NCI-H774 (cell line): Measurements from ENCODE around the gene GAMT.
"Not testable (repeated sequence)": the region's sequence is repeated elsewhere in the genome, so short reads cannot be mapped to it uniquely, and the experiment has no call there.

Experiments used
- DNase-seq: peaks from one replicate; lab custom pipeline; 2025; lab: John Stamatoyannopoulos, UW

The GAMT gene

DNA sequence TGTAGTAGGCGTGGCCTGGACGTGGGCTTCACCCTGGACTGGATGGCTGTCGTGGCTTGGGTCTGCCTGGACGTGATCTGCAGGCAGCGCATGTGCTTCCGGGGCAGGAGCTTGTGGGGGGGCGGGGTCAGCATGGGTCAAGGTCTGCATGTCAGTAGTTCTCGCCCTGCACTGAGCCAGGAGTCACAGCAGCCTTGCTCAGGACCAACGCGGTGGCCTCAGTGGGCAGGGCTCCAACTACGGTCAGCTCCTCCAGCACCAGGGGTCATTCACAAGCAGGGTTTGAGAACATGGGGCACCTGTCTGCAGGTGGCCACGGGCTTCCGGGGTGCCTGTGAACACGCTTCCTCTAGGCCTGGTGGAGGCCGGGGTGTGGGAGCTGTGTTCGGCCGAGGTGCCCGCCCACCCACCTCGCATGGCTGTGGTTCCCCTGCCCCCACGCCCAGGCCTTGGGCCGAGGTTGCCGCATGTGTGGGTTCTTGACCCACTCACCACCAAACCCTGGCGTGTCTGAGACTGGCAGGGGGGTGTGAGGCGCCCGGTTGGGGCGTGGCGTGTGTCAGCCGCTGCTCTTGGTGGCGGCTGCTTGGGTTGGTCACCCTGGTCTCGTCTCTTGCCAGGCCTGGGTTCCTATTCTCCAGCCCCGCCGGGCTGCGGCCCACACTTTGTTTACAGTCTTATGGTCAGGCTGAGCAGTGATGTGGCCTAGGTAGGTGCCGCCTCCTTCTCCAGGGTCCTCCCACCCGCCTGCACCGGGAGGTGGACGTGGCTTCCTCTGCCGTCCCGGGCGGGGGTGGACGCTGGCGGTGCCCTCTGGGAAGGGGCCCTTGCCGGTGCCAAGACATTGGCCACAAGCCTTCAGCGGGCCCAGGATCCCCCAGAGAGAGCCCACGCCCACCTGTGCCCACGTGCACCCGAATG lies 32.0 kb upstream of the GAMT start:
- no peak for DNase-seq

DNA sequence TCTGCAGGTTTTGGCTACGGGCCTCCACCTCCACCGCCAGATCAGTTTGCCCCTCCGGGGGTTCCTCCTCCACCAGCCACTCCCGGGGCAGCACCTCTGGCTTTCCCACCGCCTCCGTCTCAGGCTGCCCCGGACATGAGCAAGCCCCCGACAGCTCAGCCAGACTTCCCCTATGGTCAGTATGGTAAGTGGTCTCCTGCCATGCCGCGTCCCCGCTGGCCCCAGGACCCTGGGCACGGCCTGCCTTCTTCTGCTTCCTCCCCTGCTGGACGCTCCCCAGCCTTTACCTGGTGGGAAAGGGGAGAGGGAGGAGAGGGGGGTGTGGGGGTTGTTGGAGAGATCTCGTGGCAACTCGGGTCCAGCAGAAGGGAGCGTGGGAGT lies 31.2 kb upstream of the GAMT start:
- no peak for DNase-seq

DNA sequence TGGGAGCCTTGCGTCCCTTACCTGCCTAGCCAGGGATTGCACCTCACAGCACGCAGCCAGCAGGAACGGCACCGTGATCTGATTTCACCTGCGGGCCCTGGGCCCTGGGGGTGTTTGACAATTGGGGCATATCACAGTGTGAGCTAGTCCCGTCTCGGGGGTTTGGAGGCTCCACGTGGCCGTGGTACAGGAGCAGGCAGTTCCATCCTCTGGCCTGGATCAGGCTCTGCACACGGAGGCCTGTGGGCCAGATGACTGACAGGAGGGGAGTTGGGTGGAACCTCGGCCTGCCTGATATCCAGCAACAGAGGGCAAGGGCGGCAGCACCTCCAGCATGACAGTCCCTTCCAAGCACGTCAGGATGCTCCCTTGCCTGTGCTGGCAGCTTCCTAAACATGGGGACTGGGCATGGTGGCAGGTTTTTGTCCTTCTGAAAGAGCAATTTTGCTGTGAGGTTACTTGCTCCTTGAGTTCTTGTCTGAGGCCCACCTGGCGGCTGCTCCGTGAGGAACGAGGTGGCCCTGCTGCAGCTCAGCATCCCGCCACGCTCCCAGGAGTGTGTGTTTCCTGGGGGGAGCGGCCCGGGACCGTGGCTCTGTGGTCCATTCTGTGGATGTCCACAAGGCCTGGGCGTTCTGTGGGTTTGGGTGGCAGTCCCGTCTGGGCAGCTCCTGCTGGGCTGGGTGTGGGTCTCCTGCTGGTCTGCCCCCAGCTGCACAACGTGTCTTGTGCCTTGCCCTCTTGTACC lies 30.6 kb upstream of the GAMT start:
- no peak for DNase-seq

DNA sequence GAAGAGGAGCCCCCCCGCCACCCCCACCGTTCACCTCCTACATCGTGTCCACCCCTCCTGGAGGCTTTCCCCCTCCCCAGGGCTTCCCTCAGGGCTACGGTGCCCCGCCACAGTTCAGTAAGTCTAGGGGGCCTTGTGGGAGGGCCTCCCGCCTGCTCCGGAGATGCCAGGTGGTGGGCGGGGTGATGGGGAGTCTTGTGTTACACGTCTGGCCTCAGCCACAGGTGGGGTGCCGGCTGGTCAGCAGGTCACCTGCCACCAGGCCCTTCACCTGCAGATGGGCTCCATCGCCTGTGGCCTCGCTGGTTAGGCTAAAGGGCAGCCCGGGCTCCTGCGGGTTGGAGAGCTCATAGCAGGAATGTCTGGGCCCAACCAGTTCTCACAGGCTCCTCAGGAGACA lies 28.9 kb upstream of the GAMT start:
- DNase-seq, result no peak

DNA sequence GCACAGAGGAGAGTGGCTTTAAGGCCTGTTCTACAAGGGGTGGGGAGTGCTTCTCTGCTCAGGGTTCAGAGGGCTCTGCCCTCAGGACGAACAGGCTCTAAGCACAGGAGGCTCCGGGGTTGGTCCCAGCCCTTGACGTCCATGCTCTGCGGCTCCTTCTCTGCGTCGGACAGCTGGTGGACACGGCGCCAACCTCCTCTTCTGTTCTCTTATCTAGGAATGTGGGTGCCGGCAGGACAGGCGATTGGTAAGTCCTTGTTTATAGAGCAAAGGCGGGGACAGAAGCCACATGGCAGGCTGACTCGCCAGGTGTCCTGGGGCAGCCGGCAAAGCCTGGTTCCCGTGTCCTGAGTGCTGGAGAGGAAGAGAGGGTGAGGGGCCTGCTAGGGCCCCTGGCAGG lies 28.4 kb upstream of the GAMT start:
- DNase-seq, result no peak

DNA sequence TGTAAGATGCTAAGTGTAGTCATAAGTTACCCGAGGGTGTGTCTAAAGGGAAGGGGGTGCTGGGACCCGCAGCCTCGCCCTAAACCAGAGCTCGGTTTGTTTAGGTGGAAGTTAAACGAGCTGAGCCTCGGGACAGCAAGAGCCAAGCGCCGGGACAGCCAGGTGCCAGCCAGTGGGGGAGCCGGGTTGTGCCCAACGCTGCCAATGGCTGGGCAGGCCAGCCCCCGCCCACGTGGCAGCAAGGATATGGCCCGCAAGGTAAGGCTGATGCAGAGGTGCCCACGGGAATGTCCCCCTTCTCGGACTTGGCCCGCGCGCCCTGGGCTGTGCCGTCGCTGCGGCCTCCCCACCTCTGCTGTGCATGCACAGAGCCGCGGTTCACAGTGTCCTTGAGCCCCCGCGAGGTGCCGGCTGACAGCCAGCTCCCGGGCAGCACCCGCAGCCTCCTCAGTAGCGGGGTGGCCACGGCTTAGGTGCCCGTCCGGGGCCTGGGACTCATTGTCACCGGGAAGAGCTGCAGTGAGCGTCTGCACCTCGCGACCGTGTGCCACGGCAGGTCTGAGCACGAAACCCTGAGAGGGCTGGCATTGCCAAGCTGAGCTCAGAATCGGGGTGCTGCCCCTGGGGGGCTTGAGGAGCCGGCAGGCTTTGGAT lies 27.5 kb upstream of the GAMT start:
- DNase-seq, result no peak

DNA sequence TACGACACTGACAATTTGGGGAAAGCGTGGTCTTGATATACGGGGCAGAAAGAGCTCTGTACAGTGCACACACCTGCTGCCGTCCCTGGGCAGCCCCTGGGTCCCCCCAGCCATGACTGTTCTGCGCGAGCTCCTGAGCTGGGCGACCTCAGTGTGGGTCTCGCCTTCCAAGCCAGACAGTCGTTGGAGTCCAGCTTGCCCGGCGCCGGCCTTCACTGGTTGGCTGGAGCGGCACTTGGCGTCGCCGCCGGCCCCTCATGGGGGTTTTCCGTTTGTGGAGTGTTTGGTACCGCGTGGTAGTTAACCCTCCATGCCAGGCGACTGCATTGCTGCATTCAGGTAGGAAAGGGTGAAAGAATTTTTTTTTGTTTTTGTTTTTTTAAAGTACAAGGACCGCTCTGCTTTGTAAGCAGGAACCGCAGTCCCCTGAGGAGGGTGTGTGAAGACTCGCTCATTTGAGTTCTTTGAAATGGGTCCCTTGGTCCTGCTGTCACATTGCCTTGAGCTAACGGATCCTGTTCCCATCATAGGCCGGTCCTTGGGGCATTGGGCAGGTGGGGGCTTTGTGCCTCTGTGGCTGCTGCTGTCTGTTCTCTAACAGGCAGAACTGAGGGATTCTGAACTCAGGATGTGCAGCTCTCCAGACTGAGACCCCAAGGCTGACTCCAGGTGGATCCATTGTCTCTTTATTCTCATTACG lies 26.0 kb upstream of the GAMT start:
- no peak for DNase-seq

DNA sequence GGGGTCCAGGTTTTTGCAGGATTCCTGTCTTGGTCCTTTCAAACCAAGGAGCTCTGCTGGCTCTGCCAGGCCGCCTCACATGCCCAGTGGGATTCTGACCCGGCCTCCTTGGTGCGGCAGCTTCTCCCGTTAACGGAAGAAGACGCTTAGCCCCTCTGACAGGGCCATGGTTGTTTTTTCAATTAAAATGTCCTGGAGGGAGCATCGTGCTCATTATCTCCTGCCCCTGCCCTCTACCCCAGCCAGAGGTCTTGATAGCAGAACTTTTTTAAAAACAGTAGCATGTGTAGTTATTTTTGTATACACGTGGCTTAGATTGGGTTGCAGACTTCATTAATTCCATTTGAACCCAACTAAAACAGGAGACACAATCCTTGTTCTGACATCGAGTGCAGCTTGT lies 25.4 kb upstream of the GAMT start:
- DNase-seq, result no peak

DNA sequence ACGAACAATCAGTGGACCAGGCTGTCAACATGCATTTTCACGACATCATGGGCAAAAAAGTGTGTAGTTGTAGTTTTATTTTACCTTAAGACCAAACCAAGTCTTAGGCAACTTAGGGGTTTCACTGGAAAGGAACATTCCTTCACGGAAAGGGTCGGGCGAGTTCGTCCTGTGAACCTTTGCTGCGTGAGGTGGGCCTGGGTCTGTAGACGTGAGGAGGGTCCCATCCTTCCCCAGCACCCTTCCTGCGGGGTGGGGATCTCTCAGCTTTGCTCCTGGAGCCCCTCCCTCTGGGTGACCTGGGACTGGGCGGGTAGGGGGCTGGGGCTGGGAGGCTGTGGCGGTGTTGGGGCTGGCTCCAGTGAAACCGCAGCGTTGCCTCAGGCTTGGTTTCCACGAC lies 24.6 kb upstream of the GAMT start:
- DNase-seq, result no peak

DNA sequence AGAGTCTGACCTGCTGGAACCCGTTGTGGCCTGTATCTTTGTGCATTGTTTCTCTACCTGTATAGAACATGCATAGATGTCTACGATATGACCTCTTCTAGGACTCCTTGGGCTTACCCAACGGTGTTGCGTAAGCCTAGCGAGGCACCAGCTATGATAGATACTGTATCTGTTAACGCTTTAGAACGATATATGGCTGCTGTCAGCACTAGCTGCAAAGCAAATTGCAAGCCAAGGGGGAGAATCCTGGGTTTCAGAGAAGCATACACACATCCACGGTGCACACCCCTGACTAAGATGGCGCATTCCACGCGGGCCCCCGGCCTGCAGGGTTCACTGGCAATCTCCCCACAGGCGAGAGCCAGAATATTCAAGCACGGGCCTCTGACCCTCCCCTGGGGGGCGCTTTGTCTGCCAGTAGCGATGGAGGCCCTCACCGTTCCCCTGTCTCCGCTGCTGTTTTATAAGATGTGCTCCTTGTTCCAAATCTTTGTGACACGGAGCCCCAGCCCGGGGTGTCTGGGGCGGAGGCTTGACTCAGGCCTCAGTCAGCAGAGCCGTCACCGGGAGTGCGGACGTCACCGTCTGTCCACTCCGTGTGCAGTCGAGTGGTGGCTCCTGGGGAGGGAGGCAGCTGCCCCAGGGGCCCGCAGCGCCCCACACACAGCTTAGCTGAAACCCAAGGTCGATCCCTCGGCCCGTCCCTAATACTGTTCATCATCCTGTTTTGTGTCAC lies 23.9 kb upstream of the GAMT start:
- DNase-seq, result no peak

DNA sequence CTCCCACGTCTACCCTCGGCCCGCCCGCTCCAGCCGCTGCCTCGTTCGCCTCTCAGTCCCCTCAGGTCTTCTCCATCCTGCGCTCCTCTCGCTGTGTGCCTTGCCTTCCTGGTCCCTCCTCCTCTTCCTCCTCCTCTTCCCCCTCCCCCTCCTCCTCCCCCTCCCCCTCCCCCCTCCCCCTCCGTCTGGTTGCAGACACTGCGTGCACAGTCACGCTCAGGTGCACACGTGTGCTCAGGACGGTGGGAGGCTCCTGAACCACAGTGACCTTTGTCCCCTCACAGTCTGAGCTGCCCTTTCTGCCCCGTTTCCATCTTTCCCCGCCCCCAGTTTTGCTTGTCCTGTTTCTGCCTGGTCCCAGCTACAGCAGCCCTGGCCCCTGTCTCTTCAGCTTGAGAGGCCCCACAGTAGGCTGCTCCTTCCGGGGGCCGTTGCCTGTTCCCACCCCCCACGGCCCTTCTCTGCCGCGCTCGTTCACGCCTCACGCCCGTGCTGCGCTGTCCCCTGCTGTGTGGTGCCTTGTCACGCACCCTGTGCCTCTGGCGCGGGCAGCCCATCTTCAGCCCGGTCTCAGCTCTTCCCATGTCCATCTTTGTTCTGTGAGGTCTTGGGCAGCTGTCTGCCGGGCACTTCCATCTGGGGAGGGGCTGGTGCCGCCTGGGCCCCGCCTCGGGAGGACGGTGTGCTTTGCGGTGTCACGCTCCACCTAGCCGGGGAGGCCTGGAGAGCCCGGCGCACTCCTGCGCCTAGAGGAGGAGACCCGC lies 23.0 kb upstream of the GAMT start:
- no peak for DNase-seq

DNA sequence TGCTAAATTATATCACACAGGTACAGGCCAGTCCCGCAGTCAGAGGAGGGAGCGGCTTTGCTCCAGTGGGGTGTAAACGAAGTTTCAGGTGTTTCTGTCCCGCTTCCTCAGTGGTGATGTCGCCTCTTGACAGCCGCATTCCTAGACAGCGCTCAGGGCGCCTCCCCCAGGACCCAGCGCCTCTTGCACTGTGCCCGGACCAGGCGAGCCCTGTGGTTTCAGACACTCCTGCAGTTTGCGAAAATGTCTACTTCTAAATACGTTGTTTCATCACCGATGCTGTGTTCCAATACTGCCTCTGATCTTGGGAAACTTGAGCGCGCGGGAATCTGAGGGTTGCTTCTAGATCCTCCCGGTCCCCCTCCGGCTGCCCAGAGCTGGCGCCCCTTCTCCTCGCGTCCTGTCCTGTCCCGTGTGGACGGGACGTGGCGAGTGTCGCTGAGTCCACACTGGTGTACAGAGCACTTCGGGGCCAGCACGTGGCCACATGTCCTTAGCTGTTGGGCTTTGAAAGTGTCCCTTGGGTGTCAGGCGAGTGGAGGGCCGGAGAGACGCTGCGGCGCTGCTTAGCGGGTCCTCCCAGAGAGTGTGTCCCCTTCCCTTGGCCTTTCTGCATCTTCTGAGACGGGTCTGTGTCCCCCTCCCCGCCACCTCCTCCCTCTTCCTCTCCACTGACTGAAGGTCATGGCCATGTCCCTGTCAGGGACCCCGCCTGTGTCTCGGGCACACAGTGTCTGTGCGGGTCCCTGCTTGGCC lies 22.3 kb upstream of the GAMT start:
- DNase-seq, result no peak

DNA sequence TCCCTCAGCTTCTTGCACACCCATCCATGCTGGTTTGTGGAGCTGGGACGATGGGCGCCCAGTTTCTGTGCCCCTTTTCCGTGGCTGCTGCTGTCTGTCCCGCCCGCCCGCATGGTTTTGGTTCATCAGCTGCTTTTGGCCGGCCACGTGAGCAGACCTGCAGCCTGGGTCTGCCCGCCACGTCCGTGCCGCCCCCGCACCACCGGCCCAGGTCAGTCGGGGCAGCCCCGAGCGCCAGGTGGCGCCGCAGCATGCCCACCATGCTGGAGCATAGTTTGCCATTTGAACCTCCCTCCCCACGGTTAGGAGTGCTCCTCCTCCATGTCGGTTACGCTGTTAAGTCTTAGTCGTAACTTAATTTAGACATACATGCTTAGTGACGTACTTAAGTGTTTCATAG lies 21.6 kb upstream of the GAMT start:
- DNase-seq, result no peak

DNA sequence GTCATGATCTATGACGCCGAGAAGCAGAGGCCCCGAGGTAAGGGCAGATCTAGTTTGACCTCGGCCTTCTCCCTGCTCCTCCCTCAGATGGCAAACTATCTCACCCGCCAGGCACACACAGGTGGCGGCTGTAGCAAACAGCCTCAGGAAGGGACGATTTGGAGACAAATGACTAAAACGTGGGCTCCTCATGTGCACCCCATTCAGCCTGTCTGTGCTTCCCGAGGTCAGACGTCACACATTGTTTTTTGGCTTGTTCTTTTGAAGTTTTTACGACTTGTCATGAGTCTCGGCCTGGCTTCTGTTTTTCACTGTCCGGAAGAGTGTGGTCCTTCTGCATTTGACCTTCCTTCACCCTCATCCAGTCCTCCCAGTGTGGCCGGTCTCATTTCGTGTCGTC lies 21.0 kb upstream of the GAMT start:
- DNase-seq, result no peak

DNA sequence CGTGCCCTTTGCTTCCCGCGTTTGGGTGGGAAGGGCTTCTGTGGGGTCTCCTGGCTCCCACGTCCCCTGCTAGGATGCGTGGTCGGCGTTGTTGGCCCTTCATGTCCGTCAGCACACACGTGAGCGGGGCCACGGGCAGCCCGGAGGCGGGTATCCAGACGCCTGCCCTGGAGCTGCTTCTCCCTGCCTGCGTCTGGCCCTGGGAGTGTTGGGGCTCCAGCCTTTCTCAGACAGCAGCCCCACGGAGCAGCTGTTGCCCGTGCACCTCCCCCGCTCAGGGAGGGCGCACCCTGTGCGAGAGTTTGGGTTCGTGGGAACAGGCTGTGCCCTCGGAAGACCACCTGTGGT lies 20.6 kb upstream of the GAMT start:
- no peak for DNase-seq

DNA sequence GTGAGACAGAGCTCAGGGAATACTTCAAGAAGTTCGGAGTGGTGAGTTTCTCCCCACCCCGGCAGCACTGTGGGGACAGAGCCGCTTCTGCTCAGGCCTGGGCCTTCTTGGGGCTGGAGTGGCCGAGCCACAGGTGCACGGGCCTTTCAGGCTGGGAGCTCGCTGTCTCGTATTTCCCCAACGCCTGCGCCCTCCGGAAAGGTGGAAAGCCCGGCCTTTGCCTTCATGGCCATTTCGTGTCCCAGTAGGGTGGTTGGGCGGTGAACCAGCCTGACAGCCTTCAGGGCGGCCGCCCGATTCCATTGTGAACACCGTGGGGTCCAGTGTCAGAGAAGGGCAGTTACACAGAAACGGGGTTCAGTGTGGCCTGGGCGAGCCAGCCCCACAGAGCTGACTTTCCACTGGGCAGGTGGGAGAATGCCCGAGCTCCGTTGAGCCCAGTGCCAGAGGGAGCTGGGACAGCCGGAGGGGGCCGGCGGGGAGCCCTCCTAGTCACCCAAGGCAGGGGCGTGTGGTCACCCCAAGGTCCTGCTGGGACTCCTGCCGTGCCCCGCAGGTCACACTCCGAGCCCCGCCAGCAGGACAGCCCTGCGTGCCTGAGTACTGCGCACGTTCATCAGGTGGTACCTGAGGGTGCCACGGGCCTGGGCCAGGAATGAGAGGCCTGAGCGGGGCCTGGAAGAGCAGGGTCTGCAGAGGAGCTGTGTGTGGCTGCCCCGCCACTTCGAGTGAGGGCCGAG lies 20.0 kb upstream of the GAMT start:
- no peak for DNase-seq

DNA sequence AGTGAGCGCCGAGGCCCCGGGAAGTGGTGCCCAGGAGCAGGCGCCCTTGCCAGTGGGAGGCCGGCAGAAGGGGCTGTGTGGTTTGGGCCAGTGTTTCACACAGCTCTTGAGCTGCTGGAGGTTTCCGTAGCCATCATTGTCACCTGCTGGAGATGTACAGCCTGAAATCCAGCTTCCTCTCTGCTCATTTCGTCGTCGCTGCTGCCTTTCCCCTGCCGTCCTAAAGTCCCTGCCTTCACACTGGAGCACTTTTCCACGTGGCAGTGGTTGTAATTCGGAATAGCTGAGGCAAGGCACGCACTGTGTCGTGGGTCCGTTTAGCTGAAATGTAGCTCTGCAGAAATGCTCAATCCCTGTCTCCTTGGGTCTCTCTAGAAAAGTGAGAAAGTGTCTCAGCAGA lies 19.2 kb upstream of the GAMT start:
- no peak for DNase-seq

DNA sequence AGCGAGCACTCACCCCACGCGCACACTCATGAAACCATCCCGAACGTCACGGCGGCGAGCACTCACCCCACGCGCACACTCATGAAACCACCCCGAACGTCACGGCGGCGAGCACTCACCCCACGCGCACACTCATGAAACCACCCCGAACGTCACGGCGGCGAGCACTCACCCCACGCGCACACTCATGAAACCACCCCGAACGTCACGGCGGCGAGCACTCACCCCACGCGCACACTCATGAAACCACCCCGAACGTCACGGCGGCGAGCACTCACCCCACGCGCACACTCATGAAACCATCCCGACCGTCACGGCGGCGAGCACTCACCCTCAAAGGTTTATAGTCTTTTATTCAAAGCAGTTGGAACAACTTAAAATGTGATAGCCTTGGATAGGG lies 18.7 kb upstream of the GAMT start:
- not testable (repeated sequence) for DNase-seq

DNA sequence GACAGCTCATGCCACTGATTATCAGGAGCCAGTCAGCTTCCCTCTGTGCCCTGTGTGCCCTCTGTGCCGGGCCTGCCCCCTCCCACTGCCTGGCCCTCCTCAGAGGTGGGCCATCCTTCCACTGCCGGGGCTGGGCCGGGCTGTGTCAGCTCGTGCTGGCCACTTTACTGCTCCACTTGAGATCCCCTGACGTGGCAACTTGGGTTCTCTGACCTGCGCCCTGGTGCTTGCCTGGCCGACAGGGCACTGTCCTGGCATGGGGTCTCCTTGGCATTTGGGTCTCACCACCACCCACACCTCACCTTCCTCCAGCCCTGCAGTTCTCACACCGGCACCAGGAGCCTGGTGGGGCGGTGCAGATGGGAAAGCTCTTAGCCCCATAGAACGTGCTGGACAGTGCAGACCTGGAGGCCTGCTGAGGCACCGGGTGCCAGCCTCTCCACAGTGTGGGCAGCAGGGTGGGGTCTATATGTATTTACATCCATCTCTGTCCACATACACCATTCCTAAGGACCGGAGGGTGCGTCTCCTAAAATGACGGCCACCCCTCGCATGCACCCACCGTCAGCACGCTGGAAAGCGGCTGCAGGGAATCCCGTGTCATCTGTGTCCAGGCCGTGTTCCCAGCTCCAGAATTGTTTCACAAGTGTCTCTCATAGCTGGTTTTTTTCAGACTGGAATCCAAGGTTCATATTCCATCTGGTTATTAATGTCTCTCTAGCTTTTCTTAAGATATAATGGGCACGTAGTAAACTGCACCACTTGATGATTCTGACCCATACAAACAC lies 17.8 kb upstream of the GAMT start:
- no peak for DNase-seq
